NCI-H2227 (cell line): ENCODE data around the gene TCF21.
"Not testable (repeated sequence)": the region's sequence is repeated elsewhere in the genome, so short reads cannot be mapped to it uniquely, and the experiment has no call there.

Experiments used
- DNase-seq: peaks from one replicate; lab custom pipeline; 2025; ENCODE audit not compliant: unreplicated experiment; lab: John Stamatoyannopoulos, UW

TCF21 gene

GRCh38 chr6:133921249-133921859 lies 32.4 kb downstream of the TCF21 start:
- DNase-seq: peak; percentile 86

GRCh38 chr6:133923938-133924593 lies 35.2 kb downstream of the TCF21 start:
- peak; percentile 67 for DNase-seq

- DNase-seq: not testable (repeated sequence)
Measured at GRCh38 chr6:133931221-133931620, 42.3 kb downstream of the TCF21 start.

- DNase-seq: not testable (repeated sequence)
Measured at GRCh38 chr6:133936352-133936751, 47.4 kb downstream of the TCF21 start.

GRCh38 chr6:133937909-133938308 lies 49.0 kb downstream of the TCF21 start:
- no peak for DNase-seq

GRCh38 chr6:133938533-133938932 lies 49.6 kb downstream of the TCF21 start:
- no peak for DNase-seq

- no peak for DNase-seq
Measured at GRCh38 chr6:133939778-133940667, 51.1 kb downstream of the TCF21 start.
